GM10266 (cell line): Measurements from ENCODE around the gene KIRREL3.

Experiments
- DNase-seq: peaks from one replicate; pipeline ENCODE4 v3.0.0; 2012; ENCODE audit errors: extremely low spot score
- CTCF ChIP-seq: IDR thresholded peaks from 2 replicates; pipeline ENCODE4 v1.5.1; 2012; ENCODE audit warnings: mild to moderate bottlenecking, low read depth; ENCODE audit not compliant: control insufficient read depth, insufficient read depth; ENCODE audit errors: missing control alignments

KIRREL3 gene

GRCh38 chr11:126837581-126837980 is 163.0 kb downstream of the KIRREL3 start:
- no peak for TF ChIP-seq CTCF
- DNase-seq = no peak

GRCh38 chr11:126834573-126834972 is 166.0 kb downstream of the KIRREL3 start:
- TF ChIP-seq CTCF = no peak
- no peak for DNase-seq

GRCh38 chr11:126834149-126834548 is 166.4 kb downstream of the KIRREL3 start:
- TF ChIP-seq CTCF = no peak
- DNase-seq = no peak

- no peak for DNase-seq
- TF ChIP-seq CTCF = no peak
Observed at GRCh38 chr11:126833065-126833464, 167.5 kb downstream of the KIRREL3 start.

GRCh38 chr11:126832387-126832786 is 168.2 kb downstream of the KIRREL3 start:
- no peak for DNase-seq
- no peak for TF ChIP-seq CTCF

GRCh38 chr11:126830216-126830806 is 170.3 kb downstream of the KIRREL3 start:
- no peak for DNase-seq
- TF ChIP-seq CTCF = no peak

- DNase-seq = no peak
- no peak for TF ChIP-seq CTCF
Observed at GRCh38 chr11:126829716-126830115, 170.9 kb downstream of the KIRREL3 start.
